Stimulated activated CD4-positive, alpha-beta T cell treated with anti-CD3 and anti-CD28 coated beads, Interleukin-1b, Interleukin-23, amount 100 ng/mL, for 4 hours (primary cell): Measurements from ENCODE around the gene ANO6.
"Not testable (repeated sequence)": the region's sequence is repeated elsewhere in the genome, so short reads cannot be mapped to it uniquely, and the experiment has no call there.

Source experiments
- DNase-seq, 2 donors: peaks; one replicate each; pipeline ENCODE4 v3.0.0-alpha.2; 2020; ENCODE audit warnings: low read depth in 2 of 2

Gene ANO6

DNA sequence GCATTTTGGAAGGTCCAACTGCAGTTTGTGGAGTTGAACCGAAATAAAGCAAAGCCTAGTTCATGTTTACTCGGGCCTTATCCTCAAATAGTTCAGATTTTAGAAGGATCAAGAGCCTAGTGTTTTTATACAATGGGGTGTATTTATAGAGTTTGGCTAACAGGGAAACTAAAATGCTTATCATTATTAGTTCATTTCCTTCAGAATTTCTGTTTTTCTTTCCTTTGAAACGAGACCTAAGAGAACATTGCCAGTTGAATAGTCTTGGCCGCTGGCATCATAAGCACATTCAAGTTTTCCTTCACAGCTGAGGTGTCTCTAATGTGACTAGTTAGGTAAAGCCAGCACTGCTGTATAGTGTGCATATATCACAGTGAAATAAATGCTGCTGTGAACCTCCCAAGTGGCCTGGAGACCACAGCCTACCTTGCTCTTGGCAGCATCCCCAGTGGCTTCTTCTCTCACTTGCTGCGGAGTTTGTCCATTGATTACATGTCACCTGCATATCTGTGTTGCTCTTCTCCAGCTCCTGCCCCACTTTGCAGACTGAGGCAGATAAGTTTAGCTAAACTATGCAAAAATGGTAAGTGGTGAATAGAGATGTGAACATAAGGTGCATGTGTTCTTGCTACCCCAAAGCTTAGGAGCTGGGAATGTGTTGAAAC is 88.8 kb downstream of the ANO6 start:
- no peak for DNase-seq

DNA sequence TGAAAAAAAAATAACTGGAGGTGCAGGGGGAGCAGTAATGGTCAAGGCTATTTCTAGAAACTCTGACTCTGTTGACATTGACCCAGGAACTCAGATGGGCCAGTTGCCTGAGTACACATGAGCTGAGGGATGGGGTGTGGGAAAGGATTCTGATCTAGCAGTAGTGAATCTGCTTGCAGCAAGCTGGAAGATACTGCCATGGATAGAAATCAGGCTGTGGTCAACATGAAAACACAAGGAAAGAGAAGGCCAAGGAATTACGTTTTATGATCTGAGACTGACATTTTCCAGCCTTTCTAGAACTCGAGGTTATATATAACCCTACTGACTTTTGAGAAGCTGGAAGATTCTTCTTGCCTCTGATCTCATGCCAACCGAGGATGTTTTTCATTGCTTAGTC is 90.0 kb downstream of the ANO6 start:
- no peak for DNase-seq

DNA sequence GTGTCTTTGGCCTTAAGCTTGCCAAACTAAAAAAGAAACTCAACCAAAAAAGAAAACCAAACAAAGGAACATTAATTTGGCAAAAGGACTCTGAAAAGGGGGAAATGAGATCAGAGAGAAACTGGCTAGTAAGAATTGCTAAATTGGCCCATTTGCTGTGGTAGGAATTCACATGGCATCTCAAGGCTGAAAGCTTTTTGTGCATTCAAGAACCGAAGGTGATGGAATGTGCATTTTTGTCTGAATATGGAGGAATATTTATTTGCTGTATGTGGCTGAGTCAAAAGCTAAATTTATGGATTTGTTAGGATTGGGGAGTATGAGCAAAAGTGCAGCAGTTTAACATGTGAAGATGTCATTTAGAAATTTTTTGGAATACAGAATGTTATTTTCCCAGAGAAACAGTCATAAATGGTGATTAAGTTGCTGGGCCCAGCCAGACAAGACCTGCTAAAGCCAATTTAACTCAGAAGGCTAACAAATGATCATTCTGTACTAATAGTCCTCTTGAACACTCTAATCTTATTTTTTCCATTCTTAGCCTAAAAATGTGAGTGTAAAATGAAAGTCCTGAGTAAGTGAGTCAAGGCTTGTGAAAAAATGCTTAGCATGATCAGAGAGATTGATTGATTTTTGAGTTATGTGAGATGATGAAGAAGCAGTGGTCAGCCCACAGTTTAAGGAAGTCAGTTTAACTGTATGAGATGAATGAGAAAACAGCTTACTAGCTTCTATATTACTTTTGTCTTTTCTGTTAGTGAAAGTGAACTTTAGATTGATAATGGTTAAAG is 94.1 kb downstream of the ANO6 start:
- no peak for DNase-seq

DNA sequence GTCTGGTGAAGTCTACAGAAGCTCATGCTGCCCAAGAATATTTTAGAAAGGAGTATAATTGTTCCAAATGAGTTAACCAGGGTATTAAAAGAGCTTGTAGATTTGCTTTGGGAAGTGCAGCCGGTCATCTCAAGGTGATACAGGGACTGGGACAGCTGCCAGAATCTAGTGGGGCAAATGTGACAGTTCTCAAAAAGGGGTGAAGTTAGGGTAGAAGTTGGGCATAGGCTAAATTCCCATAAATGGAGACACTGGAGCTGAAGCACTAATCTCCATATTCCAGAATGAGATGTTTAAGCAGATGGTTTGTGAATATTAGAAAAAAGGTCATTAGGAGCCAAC is 94.7 kb downstream of the ANO6 start:
- no peak for DNase-seq

DNA sequence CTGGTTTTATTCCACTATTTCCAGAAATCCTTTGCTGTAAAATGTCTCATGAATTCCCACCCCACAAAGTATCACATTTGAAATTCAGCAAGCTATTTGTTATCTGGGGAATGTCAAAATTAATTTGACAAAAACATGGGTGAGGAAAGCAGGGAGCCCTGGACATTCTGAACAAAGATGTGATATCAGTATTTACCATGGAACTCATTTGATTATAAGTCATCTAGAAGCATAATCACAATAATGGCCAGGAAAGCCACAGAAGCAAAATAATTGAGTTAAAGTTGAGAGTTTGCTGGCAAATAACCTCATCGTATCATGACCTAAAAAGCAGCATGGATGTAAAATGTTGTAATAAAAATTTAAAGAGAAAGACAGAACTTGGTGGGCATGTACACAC is 96.1 kb downstream of the ANO6 start:
- DNase-seq: no peak

DNA sequence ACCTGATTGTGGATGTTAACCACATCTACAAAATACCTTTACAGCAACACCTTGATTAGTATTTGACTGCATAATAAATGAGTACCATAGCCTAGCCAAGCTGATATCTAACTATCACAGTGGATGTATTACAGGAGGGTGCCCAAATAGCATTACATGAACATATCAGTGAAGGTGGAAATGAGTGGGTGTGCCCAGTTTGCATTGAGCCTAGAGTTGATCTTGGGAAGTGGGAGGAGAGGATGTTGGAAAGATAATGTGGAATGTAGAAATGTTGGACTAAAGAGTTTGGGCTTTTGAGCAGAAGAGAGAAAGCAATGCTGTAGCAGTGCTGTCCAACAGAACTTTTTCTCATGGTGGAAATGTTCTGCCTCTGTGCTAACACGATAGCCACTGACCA is 98.9 kb downstream of the ANO6 start:
- DNase-seq: no peak

DNA sequence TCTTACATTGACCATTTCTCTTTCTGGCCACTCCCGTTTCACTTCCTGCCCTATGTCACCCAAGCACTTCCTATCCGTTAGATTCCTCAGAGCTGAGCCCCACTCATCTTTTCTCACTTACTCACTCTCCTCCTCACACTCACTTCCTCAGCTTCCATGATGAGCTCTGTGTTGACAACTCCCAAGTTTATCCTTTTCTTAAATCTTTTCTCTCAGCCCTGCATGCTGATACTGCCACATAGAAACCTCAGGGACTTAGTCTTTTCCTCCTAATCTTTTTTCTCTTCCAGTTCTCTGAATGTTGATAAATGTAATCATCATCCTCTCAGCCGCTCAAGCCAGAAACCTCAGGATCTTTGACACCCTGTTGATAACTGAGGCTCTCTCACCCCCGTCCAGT is 99.6 kb downstream of the ANO6 start:
- DNase-seq: no peak

DNA sequence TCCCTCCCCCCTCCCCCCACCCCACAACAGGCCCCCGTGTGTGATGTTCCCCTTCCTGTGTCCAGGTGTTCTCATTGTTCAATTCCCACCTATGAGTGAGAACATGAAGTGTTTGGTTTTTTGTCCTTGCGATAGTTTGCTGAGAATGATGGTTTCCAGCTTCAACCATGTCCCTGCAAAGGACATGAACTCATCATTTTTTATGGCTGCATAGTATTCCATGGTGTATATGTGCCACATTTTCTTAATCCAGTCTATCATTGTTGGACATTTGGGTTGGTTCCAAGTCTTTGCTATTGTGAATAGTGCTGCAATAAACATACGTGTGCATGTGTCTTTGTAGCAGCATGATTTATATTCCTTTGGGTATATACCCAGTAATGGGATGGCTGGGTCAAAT is 101.4 kb downstream of the ANO6 start:
- DNase-seq: not testable (repeated sequence)

DNA sequence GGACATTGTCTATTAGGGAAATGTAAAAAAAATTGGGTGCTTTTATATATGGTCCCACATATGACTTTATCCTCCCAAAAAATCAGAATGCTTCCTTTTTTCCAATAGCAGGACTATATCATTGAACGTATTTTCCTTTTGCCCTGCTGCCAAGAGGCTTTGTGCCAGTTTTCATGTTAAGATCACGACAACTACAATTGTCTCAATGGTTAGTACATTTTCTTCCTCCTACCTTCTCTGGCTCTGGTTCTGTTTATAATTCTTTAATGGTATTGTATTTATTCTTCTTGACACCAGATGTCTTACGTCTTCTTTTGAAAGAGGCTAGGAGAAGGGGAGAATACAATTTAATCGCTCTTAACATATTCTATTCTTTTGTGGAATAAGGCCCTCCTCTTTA is 106.9 kb downstream of the ANO6 start:
- no peak for DNase-seq

DNA sequence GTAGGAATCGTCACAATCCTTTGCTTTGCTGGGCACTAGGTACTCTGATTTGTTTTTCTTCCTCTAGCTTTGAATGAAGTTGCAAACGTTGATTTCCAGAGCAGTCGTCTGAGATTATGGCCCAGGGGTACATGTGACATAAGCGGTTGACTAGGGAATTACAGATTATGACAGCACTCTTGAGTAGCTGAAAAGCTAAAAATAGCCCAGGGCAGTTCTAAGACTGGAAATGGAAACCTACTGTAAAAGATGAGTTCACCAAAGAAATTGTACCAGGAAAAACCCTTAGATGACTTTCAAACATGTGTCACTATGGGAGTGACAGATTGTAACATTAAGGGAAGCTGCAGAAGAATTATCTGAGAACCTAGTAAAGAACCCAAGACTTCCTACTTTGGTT is 108.5 kb downstream of the ANO6 start:
- DNase-seq: no peak

DNA sequence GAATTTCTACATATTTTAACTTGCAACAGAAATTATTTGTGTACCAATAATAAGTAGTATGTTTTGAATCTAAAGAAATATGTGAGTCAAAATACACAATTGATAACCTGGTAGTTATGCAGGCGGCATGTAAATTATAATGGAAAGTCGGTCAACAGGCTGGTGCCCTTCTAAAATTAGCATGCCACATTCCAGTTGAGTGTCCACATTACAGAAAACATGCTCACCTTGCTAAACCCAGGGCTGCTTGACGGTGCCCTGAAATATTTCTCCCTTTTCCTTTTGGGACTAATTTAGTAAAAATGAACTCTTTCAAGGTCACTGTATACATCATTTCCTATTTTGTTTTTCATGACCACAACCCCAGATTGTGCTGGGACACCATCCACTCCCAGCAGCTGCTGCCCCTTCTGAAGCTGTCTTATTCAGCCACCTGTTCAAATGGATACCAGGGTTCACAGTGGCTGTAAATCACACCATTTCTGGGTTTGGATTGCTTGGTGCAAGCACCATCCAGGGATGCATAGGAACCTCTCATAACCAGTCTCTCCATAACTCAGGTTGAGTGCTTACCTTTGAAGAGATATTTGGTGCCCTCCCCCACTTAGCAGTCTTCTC is 110.6 kb downstream of the ANO6 start:
- DNase-seq: no peak

DNA sequence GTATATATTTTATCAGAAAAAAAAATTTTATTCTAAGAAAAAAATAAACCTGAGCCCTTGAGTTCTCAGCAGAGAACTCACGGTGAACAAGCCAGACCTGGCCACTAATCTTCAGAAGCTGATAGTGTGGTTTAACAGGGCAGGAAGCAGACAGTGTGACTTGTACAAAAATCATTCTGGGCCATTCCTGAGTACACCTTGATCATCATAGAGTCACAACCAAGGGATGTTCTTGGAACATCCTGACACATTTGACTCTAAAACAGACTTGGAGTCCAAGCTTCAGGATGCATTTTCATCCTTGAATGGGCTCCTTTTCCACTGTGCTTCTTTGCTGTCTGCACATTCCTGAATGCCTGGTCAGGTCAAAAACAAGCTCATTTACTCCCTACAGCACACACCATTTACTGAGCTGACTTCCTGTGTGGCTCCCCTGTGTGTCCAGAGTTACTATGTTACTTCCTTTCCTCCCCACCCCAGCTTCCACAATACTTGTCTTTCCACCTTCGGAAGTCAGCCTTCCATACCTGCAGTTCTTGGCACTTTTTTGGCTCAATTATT is 112.0 kb downstream of the ANO6 start:
- no peak for DNase-seq

DNA sequence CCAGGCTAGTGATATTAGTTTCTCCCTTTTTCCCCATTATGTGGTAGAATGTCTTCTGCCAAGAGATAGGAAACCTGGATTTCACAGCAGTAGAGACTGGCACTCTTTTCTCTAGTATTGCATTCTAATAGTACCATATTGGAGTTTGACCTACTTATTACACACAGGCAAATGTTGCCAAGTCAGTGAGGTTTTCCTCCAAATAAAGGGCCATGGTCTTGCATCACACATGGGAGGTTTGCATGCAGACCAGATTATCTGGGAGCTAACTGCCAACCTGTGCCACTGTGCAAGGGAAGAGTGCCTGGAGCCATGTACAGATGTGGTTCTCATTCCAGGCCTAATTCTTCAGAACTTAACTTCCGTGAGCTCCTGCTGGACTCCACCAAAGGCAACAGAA is 113.3 kb downstream of the ANO6 start:
- DNase-seq: no peak

DNA sequence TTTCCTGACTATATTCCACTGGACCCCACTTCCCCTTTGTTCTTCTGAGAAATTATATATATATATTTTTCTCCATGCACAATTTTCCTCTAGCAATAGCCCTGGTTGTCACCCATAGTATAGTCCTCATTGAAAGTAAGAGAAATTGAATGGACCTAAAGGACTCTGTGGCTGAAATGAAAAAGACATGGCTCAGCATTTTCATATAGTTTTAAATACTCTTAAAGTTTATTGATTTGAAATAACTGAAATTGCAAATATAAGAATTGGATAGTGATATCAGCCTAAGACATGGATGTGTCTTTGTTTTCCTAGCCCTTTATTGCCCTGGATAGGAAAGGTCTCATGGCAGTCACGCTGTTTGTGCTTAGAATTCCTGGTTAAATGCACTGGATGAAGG is 113.8 kb downstream of the ANO6 start:
- DNase-seq: no peak

DNA sequence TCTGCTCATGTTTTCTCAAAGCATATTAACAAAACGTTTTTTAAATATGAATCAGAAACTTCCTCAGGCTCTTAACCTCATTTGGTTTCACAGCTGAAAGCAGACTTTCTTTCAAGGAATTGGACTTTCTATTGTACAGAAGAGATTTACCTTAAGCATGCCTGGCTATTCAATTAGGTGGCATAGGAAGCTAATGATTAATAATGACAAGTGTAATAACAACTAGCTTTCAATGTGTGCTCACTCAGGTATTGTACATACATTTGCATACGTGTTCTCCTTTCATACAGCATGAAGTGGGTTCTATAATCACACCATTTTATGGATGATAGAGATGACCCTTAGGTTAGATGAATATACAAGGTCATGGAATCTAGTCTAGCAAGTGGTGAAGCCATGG is 115.7 kb downstream of the ANO6 start:
- no peak for DNase-seq

DNA sequence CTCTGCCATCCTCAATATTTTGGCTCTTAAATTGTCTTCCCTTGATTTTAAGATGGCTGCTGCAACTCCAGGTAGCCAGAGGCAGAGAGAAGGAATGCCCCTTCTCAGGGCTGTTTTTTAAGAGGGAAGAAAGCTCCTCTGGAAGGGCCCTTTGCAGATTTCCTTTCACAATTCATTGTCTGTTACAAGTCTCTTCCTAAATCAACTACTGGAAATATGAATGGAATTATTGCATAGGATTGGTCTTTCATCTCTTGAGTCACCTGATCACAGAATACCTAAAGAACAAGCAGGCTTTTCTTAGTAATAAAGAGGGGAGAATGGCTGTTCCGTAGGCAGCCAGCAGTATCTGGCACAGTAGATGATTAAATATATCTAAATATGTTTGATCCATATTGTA is 118.5 kb downstream of the ANO6 start:
- no peak for DNase-seq

DNA sequence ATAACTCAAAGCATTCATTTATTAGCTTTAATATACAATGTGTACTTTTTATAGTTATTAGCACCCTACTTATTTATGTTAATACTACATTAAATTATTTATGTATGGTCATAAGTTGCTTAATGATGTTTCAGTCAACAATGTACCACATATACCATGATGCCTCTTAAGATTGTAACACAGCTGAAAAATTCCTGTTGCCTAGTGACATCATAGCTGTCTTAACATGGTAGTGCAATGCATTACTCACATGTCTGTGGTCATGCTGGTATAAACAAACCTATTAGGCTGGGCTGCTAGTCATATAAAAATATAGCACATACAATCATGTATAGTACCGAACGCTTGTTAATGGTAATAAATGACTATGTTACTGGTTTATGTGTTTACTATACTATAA is 120.4 kb downstream of the ANO6 start:
- no peak for DNase-seq

DNA sequence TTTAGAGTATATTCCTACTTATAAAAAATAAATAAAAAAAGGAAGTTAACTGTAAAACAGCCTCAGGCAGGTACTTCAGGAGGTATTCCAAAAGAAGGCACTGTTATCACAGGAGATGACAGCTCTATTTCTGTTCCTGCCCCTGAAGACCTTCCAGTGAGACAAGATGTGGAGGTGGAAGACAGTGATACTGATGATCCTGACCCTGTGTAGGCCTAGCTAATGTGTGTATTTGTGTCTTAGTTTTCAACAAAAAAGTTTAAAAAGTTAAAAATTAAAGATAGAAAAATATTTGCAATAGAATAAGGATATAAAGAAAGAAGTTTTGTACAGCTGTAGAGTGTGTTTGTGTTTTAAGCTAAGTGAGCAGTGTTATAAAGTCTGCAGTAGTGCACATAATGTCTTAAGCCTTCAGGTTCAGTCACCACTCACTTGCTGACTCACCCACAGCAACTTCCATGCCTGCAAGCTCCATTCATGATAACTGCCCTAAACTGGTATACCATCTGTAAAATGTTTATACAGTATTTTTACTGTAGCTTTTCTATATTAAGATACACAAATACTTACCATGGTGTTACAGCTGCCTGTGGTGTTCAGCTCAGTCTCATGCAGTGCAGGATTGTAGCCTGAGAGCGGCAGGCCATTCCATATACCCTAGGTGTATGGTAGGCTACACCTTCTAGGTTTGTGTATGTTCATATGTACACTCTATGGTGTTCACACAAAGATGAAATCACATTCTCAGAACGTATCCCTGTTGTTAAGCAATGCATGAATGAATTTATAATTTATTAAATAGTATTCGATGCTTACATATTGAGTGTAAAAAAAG is 121.1 kb downstream of the ANO6 start:
- no peak for DNase-seq

DNA sequence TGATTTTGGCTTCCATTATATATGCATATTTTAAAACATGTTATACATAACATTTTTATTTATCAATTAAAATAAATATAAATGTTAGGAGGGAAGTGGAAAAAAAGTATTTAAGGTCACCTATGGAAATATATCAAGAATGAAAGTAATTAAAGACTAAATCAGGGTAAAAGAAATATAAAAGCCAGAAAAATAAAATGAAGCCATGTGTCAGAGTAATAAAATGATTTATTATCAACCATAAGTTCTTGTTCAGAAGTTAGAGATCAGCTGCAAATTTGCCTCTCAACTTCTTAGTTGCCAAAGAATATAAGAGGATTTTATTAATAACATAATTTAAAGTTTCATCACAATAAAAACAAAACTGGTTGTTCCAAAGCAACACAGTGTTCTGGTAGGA is 121.9 kb downstream of the ANO6 start:
- DNase-seq: no peak

DNA sequence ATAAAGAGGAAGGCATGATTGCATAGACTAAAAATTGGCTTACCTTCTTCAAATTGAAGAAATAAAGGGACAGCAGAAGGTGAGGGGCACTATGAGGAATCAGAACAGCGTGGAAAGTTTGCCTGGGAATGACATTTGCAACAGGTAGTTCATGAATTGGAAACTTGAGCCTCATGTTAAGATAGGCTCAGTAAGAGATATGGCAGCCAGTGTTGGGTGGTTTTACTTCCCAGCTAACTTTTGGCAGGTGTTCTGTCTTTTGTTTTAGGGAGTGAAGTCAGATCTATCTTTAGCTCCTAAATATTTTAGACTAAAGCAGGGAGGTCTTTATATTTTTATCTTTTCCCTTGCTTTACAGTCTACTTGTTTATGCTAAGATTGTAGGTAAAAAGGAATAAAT is 122.4 kb downstream of the ANO6 start:
- DNase-seq: no peak

DNA sequence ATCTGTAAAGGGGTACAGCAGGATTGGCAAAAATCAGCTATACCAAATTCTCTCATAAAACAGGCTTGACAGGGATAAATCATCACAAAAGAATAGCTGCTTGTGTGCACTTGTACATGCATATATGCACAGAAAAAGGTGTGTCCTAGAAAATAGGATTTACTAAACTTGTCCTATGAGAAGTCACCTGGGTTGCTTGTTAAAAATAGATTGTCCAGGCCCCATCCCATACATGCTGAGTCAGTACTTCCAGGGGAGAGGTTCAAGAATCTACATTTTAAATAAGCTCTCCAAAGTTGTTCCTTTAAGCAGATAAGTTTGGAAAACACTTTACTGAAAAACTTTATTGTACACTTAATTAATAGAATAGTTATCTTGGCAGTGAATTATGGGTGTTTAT is 123.1 kb downstream of the ANO6 start:
- no peak for DNase-seq

DNA sequence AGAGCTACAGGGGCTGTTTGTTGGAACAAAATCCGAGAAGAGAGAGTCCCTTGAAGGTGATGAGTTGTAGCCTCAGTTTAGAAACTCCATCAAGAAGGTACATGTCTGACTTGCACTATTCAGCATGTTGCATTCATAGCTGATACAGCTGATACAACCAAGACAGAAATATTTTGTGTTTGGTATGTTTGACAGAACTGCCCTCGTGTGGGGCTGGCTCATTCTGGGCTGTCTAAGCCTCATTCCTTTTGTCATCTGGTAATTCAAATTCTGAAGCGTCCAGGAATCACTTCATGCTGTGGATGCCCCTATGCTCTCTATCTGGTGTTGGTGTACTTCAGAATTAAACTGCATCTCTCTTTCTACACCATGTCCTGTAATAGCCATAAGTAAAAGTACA is 126.3 kb downstream of the ANO6 start:
- DNase-seq: no peak
